H1 (cell line): ENCODE results near the gene E2F1.

Experiments used
- ASH2L ChIP-seq: fragments of 200-600, 300-600 bp; sonication (generic); IDR thresholded peaks from one replicate; pipeline ENCODE4 v1.7.1; 2017; ENCODE audit warnings: low read length
- ATF3 ChIP-seq: IDR thresholded peaks from 2 replicates; pipeline ENCODE4 v1.6.1; 2011; ENCODE audit warnings: low read depth, mild to moderate bottlenecking, low read length; ENCODE audit not compliant: insufficient read depth
- CREB1 ChIP-seq: IDR thresholded peaks from 2 replicates; pipeline ENCODE4 v1.6.1; 2012; ENCODE audit warnings: inconsistent platforms
- CTCF ChIP-seq, 3 experiments: IDR thresholded peaks; 1 replicate in 2 of 3; 2 replicates in 1 of 3; pipeline versions ENCODE4 v1.5.1 to v1.6.1; 2011; ENCODE audit warnings: low read length in 3 of 3, mild to moderate bottlenecking in 3 of 3, inconsistent platforms in 2 of 3, low read depth in 1 of 3, moderate library complexity in 1 of 3; ENCODE audit not compliant: insufficient read depth in 1 of 3; ENCODE audit errors: control extremely low read depth in 1 of 3
- EP300 ChIP-seq, 2 experiments: IDR thresholded peaks; 1 replicate in 1 of 2; 2 replicates in 1 of 2; pipeline ENCODE4 v1.6.1; 2011 to 2012; ENCODE audit warnings: low read depth in 2 of 2, low read length in 2 of 2, mild to moderate bottlenecking in 2 of 2, borderline replicate concordance in 1 of 2, inconsistent platforms in 1 of 2, moderate library complexity in 1 of 2
- EZH2 ChIP-seq: fragments of 200-600 bp; sonication (generic); IDR thresholded peaks from 2 replicates; pipeline ENCODE4 v1.7.1; 2012; ENCODE audit warnings: low read depth, mild to moderate bottlenecking, moderate library complexity, low read length, inconsistent platforms; ENCODE audit not compliant: severe bottlenecking
- GTF2F1 ChIP-seq: IDR thresholded peaks from 2 replicates; pipeline ENCODE4 v1.6.1; 2012; ENCODE audit warnings: low read depth, low read length, improper control_type of control experiment, borderline replicate concordance
- JUND ChIP-seq: IDR thresholded peaks from 2 replicates; pipeline ENCODE4 v1.6.1; 2011; ENCODE audit warnings: mild to moderate bottlenecking, improper control_type of control experiment, low read length
- NANOG ChIP-seq: IDR thresholded peaks from 2 replicates; pipeline ENCODE4 v1.6.1; 2011; ENCODE audit warnings: low read length, low read depth, mild to moderate bottlenecking, inconsistent platforms; ENCODE audit not compliant: insufficient read depth, poor library complexity, severe bottlenecking
- POLR2A ChIP-seq, 2 experiments: IDR thresholded peaks; 1 replicate in 1 of 2; 2 replicates in 1 of 2; pipeline ENCODE4 v1.6.1; 2011; ENCODE audit warnings: low read depth in 2 of 2, low read length in 2 of 2, mild to moderate bottlenecking in 2 of 2; ENCODE audit errors: control extremely low read depth in 1 of 2
- RAD21 ChIP-seq, 2 experiments: IDR thresholded peaks in 1 of 2; conservative IDR thresholded peaks in 1 of 2; 2 replicates each; pipeline ENCODE4 v1.6.1; 2011; ENCODE audit warnings: low read depth in 2 of 2, low read length in 2 of 2, improper control_type of control experiment in 1 of 2, inconsistent platforms in 1 of 2, mild to moderate bottlenecking in 1 of 2, moderate library complexity in 1 of 2
- SRF ChIP-seq: IDR thresholded peaks from 2 replicates; pipeline ENCODE4 v1.6.1; 2011; ENCODE audit warnings: mild to moderate bottlenecking, low read depth, low read length, moderate library complexity
- USF2 ChIP-seq: IDR thresholded peaks from 2 replicates; pipeline ENCODE4 v1.6.1; 2011; ENCODE audit warnings: low read length, improper control_type of control experiment
- YY1 ChIP-seq: IDR thresholded peaks from 2 replicates; pipeline ENCODE4 v1.6.1; 2011; ENCODE audit warnings: low read depth, mild to moderate bottlenecking, low read length

GRCh38 chr20:33687993-33688937 lies 2.1 kb upstream of the E2F1 start:
- no peak for TF ChIP-seq CTCF (IDR thresholded peaks at IDR 0.05; ENCODE audit: control extremely low read depth in 1 of 3, insufficient read depth in 1 of 3, low read depth in 1 of 3, low read length in 3 of 3)
- no peak for TF ChIP-seq EZH2
- TF ChIP-seq POLR2A (IDR thresholded peaks at IDR 0.05; ENCODE audit: control extremely low read depth in 1 of 2, low read depth in 2 of 2, low read length in 2 of 2) = no peak
- TF ChIP-seq YY1 = no peak
- no peak for TF ChIP-seq NANOG
- no peak for TF ChIP-seq CREB1
- TF ChIP-seq ATF3 = no peak
- TF ChIP-seq EP300 (IDR thresholded peaks at IDR 0.05; ENCODE audit: borderline replicate concordance in 1 of 2, low read depth in 2 of 2, low read length in 2 of 2) = no peak
- no peak for TF ChIP-seq GTF2F1
- no peak for TF ChIP-seq JUND
- no peak for TF ChIP-seq ASH2L
- TF ChIP-seq RAD21 (IDR thresholded peaks at IDR 0.05 in 1 of 2, conservative IDR thresholded peaks at IDR 0.05 in 1 of 2; ENCODE audit: low read depth in 2 of 2, low read length in 2 of 2) = no peak
- no peak for TF ChIP-seq SRF
- TF ChIP-seq USF2 = no peak
